Smooth muscle cell (in vitro differentiated cells): Measurements from ENCODE around the gene CD99L2. TPM values are rescaled to one million over a fixed set of nuclear protein-coding genes. Genes with fewer than 3 reads are reported as not detected.

ENCODE experiments used
- DNase-seq: peaks from one replicate; lab custom pipeline; 2025; ENCODE audit not compliant: unreplicated experiment; lab: John Stamatoyannopoulos, UW
- H2AFZ ChIP-seq: fragments of 200-600 bp; sonication (generic); 2 replicates; pipeline ENCODE4 v1.6.0; 2016; ENCODE audit warnings: antibody characterized with exemption, low read depth, mild to moderate bottlenecking
- H3F3A ChIP-seq: fragments of 200-600 bp; sonication (generic); 2 replicates; pipeline ENCODE4 v1.6.0; 2017; ENCODE audit warnings: antibody characterized with exemption, low read depth
- H3K27ac ChIP-seq: fragments of 200-600 bp; sonication (generic); 2 replicates; pipeline ENCODE4 v1.5.1; 2016; ENCODE audit warnings: low read depth, mild to moderate bottlenecking
- H3K27me3 ChIP-seq: fragments of 200-600 bp; sonication (generic); 2 replicates; pipeline ENCODE4 v1.6.1; 2016; ENCODE audit warnings: low read depth, mild to moderate bottlenecking
- H3K36me3 ChIP-seq: fragments of 200-600 bp; sonication (generic); 2 replicates; pipeline ENCODE4 v1.5.1; 2016; ENCODE audit warnings: low read depth
- H3K4me1 ChIP-seq: fragments of 200-600 bp; sonication (generic); 2 replicates; pipeline ENCODE4 v1.5.1; 2016; ENCODE audit warnings: low read depth
- H3K4me2 ChIP-seq: fragments of 200-600 bp; sonication (generic); 2 replicates; pipeline ENCODE4 v1.6.0; 2016; ENCODE audit warnings: mild to moderate bottlenecking
- H3K4me3 ChIP-seq: fragments of 200-600 bp; sonication (generic); 2 replicates; pipeline ENCODE4 v1.5.1; 2016; ENCODE audit warnings: mild to moderate bottlenecking
- H3K79me2 ChIP-seq: fragments of 200-600 bp; sonication (generic); 2 replicates; pipeline ENCODE4 v1.6.0; 2016; ENCODE audit warnings: low read depth, mild to moderate bottlenecking
- H3K9ac ChIP-seq: fragments of 200-600 bp; sonication (generic); 2 replicates; pipeline ENCODE4 v1.6.0; 2016; ENCODE audit warnings: low read depth
- H3K9me3 ChIP-seq: fragments of 200-600 bp; sonication (generic); replicated peaks from 2 replicates; pipeline ENCODE4 v1.5.1; 2016; ENCODE audit warnings: low read depth
- H4K20me1 ChIP-seq: fragments of 200-600 bp; sonication (generic); 2 replicates; pipeline ENCODE4 v1.6.0; 2016; ENCODE audit warnings: low read depth
- WGBS: methylation state at CpG from one replicate; pipeline ENCODE4 v1.1.7; 2016; ENCODE audit warnings: low lambda C conversion rate; 5-methylcytosine and 5-hydroxymethylcytosine counted together
- polyA plus RNA-seq: library from polyadenylated mRNA; unstranded; fragments of >200 nt; fragmentation: Nextera tagmentation; extraction: Ambion mirVana; gene quantifications from 2 replicates; pipeline ENCODE4 v1.2.1, GENCODE V29; 2016
- total RNA-seq: library from RNA; depleted of rRNA; stranded (reverse); fragments of >200 nt; gene quantifications from 2 replicates; pipeline ENCODE4 v1.2.3, GENCODE V29; 2014
- TF ChIP-seq, protein P1 (sequence below): fragments of 200-600 bp; sonication (generic); IDR thresholded peaks from 2 replicates; pipeline ENCODE4 v1.5.1; 2017; ENCODE audit warnings: borderline replicate concordance, mild to moderate bottlenecking, antibody characterized with exemption; ENCODE audit not compliant: insufficient read depth, poor library complexity, severe bottlenecking

CD99L2 gene
- total and polyA plus RNA-seq, 2 experiments from 2014 or later: 43.7 to 44.6 TPM

DNA sequence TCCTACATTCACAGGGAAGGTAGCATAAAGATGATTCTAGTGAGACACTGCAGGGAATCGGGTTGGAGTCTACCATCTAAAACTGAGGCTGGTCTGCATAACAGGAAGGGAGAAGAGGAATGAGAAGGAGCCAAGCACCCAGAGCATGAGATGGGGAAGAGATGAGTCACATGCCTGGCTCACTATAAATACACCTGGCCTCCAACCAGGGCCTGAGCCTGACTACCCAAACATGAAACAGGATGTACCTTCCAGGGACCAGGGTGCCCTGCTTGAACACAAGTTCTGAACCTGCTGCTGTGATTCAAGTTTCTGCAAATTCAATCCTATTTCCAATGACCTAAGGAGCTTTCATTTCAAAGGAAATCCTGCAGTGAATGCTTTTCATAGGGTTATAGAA lies 24.9 kb downstream of the CD99L2 start:
- Histone ChIP-seq H3K27me3 (no peaks in the 10 kb centered on the region), H3K4me3 (no peak overlapping the region), H3K4me1 (no peaks in the 10 kb centered on the region), H3K27ac (no peak overlapping the region), H3K36me3 (no peaks in the 10 kb centered on the region), H3K9me3 (no peaks in the 10 kb centered on the region), H2AFZ (no peak overlapping the region), H3K9ac (no peak overlapping the region), H3K79me2 (no peaks in the 10 kb centered on the region), H3K4me2 (no peak overlapping the region), H4K20me1 (peaks cover 19% of the 10 kb centered on the region), H3F3A (no peaks in the 10 kb centered on the region)
- WGBS: 92% methylated on average over 1 of the region's 1 CpG
- DNase-seq: no peak
- TF ChIP-seq, protein P1, sequence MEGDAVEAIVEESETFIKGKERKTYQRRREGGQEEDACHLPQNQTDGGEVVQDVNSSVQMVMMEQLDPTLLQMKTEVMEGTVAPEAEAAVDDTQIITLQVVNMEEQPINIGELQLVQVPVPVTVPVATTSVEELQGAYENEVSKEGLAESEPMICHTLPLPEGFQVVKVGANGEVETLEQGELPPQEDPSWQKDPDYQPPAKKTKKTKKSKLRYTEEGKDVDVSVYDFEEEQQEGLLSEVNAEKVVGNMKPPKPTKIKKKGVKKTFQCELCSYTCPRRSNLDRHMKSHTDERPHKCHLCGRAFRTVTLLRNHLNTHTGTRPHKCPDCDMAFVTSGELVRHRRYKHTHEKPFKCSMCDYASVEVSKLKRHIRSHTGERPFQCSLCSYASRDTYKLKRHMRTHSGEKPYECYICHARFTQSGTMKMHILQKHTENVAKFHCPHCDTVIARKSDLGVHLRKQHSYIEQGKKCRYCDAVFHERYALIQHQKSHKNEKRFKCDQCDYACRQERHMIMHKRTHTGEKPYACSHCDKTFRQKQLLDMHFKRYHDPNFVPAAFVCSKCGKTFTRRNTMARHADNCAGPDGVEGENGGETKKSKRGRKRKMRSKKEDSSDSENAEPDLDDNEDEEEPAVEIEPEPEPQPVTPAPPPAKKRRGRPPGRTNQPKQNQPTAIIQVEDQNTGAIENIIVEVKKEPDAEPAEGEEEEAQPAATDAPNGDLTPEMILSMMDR: no peak

- H3F3A ChIP-seq: no peaks in the 10 kb centered on the region
- H3K9me3 ChIP-seq: no peaks in the 10 kb centered on the region
- no peaks in the 10 kb centered on the region for H3K79me2 ChIP-seq
- no peak overlapping the region for H2AFZ ChIP-seq
- no peaks in the 10 kb centered on the region for H3K36me3 ChIP-seq
- no peaks in the 10 kb centered on the region for H3K4me1 ChIP-seq
- DNase-seq: no peak
- H3K27me3 ChIP-seq: no peaks in the 10 kb centered on the region
- no peak overlapping the region for H3K9ac ChIP-seq
- H3K4me3 ChIP-seq: no peak overlapping the region
- 87% methylated on average over 8 of the region's 8 CpGs for WGBS
- H3K27ac ChIP-seq: no peak overlapping the region
- peaks cover 19% of the 10 kb centered on the region for H4K20me1 ChIP-seq
- H3K4me2 ChIP-seq: no peak overlapping the region
- TF ChIP-seq, protein P1: no peak
Observed at GRCh38 chrX:150872773-150873336, 25.6 kb downstream of the CD99L2 start.

- Histone ChIP-seq H3K4me3 (no peak overlapping the region), H3K79me2 (no peaks in the 10 kb centered on the region), H2AFZ (no peak overlapping the region), H3K36me3 (no peaks in the 10 kb centered on the region), H3F3A (no peaks in the 10 kb centered on the region), H3K4me1 (no peaks in the 10 kb centered on the region), H3K27ac (no peak overlapping the region), H4K20me1 (peaks cover 19% of the 10 kb centered on the region), H3K9me3 (no peaks in the 10 kb centered on the region), H3K4me2 (no peak overlapping the region), H3K9ac (no peak overlapping the region), H3K27me3 (no peaks in the 10 kb centered on the region)
- WGBS: 88% methylated on average over 3 of the region's 3 CpGs
- TF ChIP-seq, protein P1: no peak
- DNase-seq: no peak
Observed at GRCh38 chrX:150871341-150871811, 27.1 kb downstream of the CD99L2 start.
